ENCODE data around the gene RBM44. TPM values are rescaled to one million over a fixed set of nuclear protein-coding genes. Genes with fewer than 3 reads are reported as not detected.
"Not testable (repeated sequence)": the region's sequence is repeated elsewhere in the genome, so short reads cannot be mapped to it uniquely, and the experiment has no call there.

The RBM44 gene
- total and polyA plus RNA-seq, 2 experiments from 2014 or later = 0.53 to 0.76 TPM

DNA sequence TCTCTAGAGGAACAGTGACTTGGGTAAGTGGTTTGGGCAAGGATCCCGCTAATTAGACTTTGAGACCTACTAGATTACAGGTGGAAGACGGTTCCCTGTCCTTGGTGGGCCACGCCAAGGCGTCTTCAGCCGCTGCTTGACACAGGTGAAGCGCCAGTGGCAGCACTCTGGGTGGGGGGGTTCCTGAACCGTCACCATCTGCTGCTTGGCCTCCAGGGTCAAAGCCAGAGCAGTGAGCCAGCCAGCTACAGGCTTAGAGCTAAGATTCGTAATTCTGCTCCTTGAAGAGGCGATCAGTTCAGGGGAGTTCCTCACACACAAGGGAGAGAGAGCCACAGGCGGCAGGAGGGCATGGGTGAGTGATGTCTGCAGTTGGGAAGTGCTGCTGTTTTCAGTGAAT is 39.4 kb upstream of the RBM44 start:
- 88% methylated on average over 10 of the region's 10 CpGs for WGBS (ENCODE audit: low lambda C conversion rate, missing lambda C conversion rate)

DNA sequence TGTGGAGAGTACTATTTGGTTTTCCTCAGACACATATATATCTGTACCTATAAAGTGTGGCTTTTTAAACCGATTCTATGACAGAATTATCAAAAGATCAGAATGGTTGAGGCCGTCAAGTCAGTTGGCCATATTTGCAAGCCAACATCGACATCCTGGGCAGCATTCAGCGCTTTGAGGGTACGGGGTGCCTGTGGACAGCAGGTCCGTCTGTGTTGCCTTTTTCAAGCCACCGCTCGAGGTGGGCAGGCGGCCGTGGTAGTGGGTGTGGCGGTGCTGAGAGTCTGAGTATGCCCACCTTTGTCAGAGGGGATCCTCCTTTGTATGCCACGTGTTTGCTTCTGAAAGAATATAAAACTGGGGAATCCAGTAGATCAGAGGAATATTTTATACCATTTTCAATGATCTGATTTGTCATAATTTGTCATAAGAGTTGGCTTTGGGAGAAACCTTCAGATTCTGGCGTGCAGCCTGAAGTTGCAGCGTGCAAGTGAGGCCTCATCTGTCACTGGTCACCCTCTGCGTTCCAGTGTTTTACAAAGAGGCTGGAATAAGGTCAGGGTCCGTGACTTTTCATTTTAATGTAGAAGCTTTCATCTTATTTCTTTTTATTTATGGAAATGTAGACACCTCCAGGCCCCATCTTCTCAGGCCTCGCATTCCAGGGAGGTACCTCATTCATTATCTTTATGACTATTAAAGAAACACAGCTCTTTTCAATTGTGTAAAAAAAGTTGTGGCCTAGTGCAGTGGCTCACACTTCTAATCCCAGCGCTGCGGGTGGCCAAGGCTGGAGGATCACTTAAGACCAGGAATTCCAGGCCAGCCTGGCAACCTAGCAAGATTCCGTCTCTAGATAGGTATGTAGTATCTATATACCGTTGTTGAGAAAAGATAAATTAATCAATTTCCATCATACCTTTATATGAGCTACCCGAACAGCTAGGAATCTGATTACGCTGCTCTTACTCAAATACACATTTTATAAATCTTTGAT is 37.8 kb upstream of the RBM44 start:
- Histone ChIP-seq H3K4me3 (no peak overlapping the region), H2AFZ (no peak overlapping the region), H3K27me3 (no peaks in the 10 kb centered on the region), H3K4me2 (no peak overlapping the region), H3K9me3 (ENCODE audit: low read depth) (no peaks in the 10 kb centered on the region), H3K4me1 (ENCODE audit: insufficient read depth) (no peaks in the 10 kb centered on the region), H3K36me3 (replicated peaks; ENCODE audit: insufficient read depth, low read depth) (no peaks in the 10 kb centered on the region), H3K27ac (no peak overlapping the region), H3K9me2 (replicated peaks; ENCODE audit: insufficient read depth) (no peaks in the 10 kb centered on the region), H4K20me1 (ENCODE audit: insufficient read depth, poor library complexity, severe bottlenecking) (no peaks in the 10 kb centered on the region), H3K79me2 (no peaks in the 10 kb centered on the region)
- DNase-seq (ENCODE audit: low spot score) = no peak
- TF ChIP-seq EZH2phosphoT487 (IDR thresholded peaks at IDR 0.05; ENCODE audit: low read depth, severe bottlenecking, unreplicated experiment) (no peak), EZH2 (IDR thresholded peaks at IDR 0.05; ENCODE audit: borderline replicate concordance) (no peak)
- TF ChIP-seq, protein P1, sequence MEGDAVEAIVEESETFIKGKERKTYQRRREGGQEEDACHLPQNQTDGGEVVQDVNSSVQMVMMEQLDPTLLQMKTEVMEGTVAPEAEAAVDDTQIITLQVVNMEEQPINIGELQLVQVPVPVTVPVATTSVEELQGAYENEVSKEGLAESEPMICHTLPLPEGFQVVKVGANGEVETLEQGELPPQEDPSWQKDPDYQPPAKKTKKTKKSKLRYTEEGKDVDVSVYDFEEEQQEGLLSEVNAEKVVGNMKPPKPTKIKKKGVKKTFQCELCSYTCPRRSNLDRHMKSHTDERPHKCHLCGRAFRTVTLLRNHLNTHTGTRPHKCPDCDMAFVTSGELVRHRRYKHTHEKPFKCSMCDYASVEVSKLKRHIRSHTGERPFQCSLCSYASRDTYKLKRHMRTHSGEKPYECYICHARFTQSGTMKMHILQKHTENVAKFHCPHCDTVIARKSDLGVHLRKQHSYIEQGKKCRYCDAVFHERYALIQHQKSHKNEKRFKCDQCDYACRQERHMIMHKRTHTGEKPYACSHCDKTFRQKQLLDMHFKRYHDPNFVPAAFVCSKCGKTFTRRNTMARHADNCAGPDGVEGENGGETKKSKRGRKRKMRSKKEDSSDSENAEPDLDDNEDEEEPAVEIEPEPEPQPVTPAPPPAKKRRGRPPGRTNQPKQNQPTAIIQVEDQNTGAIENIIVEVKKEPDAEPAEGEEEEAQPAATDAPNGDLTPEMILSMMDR (IDR thresholded peaks at IDR 0.05; ENCODE audit: poor library complexity) = no peak
- WGBS (ENCODE audit: low lambda C conversion rate, missing lambda C conversion rate) = 87% methylated on average over 23 of the region's 23 CpGs

More for the DNA sequence above, 39.4 kb upstream of the RBM44 start:
- no peak for DNase-seq (ENCODE audit: low spot score)
- Histone ChIP-seq H3K27me3 (no peaks in the 10 kb centered on the region), H3K4me1 (ENCODE audit: insufficient read depth) (no peaks in the 10 kb centered on the region), H2AFZ (no peak overlapping the region), H3K4me3 (no peak overlapping the region), H3K9me2 (replicated peaks; ENCODE audit: insufficient read depth) (no peaks in the 10 kb centered on the region), H3K27ac (no peak overlapping the region), H4K20me1 (ENCODE audit: insufficient read depth, poor library complexity, severe bottlenecking) (no peaks in the 10 kb centered on the region), H3K79me2 (no peaks in the 10 kb centered on the region), H3K36me3 (replicated peaks; ENCODE audit: insufficient read depth, low read depth) (no peaks in the 10 kb centered on the region), H3K4me2 (no peak overlapping the region), H3K9me3 (ENCODE audit: low read depth) (no peaks in the 10 kb centered on the region)
- TF ChIP-seq EZH2 (IDR thresholded peaks at IDR 0.05; ENCODE audit: borderline replicate concordance) (no peak), EZH2phosphoT487 (IDR thresholded peaks at IDR 0.05; ENCODE audit: low read depth, severe bottlenecking, unreplicated experiment) (no peak)
- TF ChIP-seq, protein P1 (IDR thresholded peaks at IDR 0.05; ENCODE audit: poor library complexity) = no peak

DNA sequence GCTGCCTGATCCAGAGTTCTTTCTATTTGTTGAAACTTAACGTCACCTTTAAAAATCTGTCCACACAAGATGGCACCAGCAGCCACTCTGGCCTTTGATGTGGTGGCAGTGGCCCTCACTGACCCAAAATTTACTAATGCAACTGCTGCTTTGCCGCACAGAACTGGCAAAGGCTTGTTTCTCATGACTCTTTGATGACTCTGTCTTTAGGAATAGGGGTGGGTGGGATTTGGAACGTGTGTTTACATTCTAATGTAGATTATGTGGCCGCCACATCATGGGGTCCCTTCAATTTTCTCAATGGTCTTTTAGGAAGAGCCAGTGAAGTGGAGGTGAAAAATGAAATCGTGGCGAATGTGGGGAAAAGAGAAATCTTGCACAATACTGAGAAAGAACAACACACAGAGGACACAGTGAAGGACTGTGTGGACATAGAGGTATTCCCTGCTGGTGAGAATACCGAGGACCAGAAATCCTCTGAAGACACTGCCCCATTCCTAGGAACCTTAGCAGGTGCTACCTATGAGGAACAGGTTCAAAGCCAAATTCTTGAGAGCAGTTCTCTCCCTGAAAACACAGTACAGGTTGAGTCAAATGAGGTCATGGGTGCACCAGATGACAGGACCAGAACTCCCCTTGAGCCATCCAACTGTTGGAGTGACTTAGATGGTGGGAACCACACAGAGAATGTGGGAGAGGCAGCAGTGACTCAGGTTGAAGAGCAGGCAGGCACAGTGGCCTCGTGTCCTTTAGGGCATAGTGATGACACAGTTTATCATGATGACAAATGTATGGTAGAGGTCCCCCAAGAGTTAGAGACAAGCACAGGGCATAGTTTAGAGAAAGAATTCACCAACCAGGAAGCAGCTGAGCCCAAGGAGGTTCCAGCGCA is 36.0 kb upstream of the RBM44 start:
- not testable (repeated sequence) for H3K79me2 ChIP-seq; H3K4me1 ChIP-seq (ENCODE audit: insufficient read depth); H3K9me3 ChIP-seq (ENCODE audit: low read depth); H3K4me2 ChIP-seq; H3K27me3 ChIP-seq; H3K36me3 ChIP-seq (replicated peaks; ENCODE audit: insufficient read depth, low read depth); H4K20me1 ChIP-seq (ENCODE audit: insufficient read depth, poor library complexity, severe bottlenecking); H3K4me3 ChIP-seq; H3K27ac ChIP-seq; H2AFZ ChIP-seq; DNase-seq (ENCODE audit: low spot score); H3K9me2 ChIP-seq (replicated peaks; ENCODE audit: insufficient read depth)
- 90% methylated on average over 9 of the region's 9 CpGs for WGBS (ENCODE audit: low lambda C conversion rate, missing lambda C conversion rate)
